GM12875 (cell line): ENCODE data around the gene HOXC9.

Experiments used
- H3K4me3 ChIP-seq: one replicate; pipeline ENCODE4 v1.5.1; 2011; ENCODE audit warnings: low read depth, low read length, control low read depth
- CTCF ChIP-seq: IDR thresholded peaks from 2 replicates; pipeline ENCODE4 v1.5.1; 2011; ENCODE audit warnings: low read depth, mild to moderate bottlenecking, control low read depth, inconsistent platforms, low read length, moderate library complexity, borderline replicate concordance; ENCODE audit not compliant: insufficient read depth

HOXC9 gene

GRCh38 chr12:53964315-53964713, 35.6 kb upstream of the HOXC9 start:
- no peak overlapping the region for H3K4me3 ChIP-seq
- no peak for TF ChIP-seq CTCF

GRCh38 chr12:53965281-53966084, 34.5 kb upstream of the HOXC9 start:
- no peak overlapping the region for H3K4me3 ChIP-seq
- TF ChIP-seq CTCF: no peak

- H3K4me3 ChIP-seq: no peak overlapping the region
- TF ChIP-seq CTCF: no peak
Observed at GRCh38 chr12:53966085-53966384, 33.9 kb upstream of the HOXC9 start.

GRCh38 chr12:53966385-53967133, 33.4 kb upstream of the HOXC9 start:
- no peak for TF ChIP-seq CTCF
- H3K4me3 ChIP-seq: no peak overlapping the region

- TF ChIP-seq CTCF: no peak
Observed at GRCh38 chr12:53967421-53967925, 32.5 kb upstream of the HOXC9 start.

GRCh38 chr12:53968214-53969127, 31.5 kb upstream of the HOXC9 start:
- TF ChIP-seq CTCF: no peak
- no peak overlapping the region for H3K4me3 ChIP-seq

More at GRCh38 chr12:53967421-53967925, 32.5 kb upstream of the HOXC9 start:
- H3K4me3 ChIP-seq: no peak overlapping the region
